ENCODE data around the gene CHAD.
"Not testable (repeated sequence)": the region's sequence is repeated elsewhere in the genome, so short reads cannot be mapped to it uniquely, and the experiment has no call there.

The CHAD gene

DNA sequence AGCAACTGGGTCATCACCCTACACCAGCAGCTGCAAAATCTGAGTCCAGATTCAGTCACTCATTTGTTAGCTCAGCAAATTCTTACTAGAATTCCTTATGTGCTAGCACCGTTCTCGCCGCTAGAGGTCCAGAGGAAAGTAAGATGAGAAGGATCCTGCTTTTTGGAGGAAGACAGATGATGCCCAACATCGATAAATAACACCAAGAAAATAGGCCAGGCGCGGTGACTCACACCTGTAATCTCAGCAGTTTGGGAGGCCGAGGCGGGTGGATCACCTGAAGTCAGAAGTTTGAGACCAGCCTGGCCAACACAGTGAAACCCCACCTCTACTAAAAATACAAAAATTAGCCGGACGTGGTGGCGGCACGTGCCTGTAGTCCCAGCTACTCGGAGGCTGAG, 4.1 kb upstream of the CHAD start:
- not testable (repeated sequence) for DNase-seq

DNA sequence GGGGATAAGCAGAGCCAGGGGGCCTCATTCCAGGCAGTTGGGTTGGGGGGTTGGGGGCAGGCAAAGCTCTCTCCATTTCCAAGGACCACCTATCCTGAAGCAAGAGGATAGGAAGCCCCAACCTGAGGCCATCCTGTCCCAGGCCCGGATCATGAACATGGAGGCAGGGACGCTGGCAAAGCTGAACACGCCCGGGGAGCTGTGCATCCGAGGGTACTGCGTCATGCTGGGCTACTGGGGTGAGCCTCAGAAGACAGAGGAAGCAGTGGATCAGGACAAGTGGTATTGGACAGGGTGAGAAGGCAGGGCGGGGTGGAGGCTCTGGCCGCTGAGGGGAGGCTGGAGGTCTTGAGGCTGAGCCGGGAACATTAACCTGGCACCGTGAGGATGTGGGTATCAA, 3.6 kb upstream of the CHAD start:
- no peak for DNase-seq

DNA sequence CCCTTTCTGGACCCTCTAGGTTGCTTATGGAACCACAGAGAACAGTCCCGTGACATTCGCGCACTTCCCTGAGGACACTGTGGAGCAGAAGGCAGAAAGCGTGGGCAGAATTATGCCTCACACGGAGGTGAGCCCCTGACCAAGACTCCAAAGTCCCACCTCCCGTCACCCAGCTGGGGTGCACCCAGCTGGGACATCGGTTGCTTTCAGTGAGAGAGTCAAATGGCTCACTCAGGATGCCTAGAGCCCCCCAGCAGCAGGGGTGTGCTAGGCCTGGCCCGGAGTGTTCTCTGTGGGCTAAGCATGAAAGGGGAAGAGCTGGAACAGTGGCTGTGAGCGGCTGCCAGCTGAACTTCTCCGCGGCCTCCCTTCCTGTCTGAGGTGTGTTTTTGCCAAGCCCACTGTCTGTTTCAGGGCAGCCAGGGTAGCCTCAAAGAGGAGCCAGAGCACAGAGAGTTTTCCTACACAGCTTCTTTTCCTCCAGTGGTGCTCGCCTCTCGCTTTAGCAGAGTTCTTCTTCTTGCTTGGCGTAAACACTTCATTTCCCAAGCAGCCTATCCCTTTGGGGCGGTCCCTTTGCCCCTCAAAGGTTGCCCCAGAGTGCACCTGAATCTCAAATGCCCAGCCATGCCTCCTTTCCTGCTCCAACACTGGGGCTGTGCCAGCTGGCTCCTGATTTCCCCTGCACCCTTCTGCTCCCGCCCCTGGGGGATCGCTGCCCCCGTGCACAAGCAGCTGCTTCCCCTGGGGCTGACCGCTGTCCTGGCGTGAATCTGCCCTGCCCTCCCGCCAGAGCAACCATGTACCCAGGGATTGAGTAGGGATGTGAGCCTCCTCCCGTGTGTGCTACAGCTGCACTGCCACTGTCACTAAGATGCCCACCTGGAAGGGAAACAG, 2.6 kb upstream of the CHAD start:
- no peak for DNase-seq

DNA sequence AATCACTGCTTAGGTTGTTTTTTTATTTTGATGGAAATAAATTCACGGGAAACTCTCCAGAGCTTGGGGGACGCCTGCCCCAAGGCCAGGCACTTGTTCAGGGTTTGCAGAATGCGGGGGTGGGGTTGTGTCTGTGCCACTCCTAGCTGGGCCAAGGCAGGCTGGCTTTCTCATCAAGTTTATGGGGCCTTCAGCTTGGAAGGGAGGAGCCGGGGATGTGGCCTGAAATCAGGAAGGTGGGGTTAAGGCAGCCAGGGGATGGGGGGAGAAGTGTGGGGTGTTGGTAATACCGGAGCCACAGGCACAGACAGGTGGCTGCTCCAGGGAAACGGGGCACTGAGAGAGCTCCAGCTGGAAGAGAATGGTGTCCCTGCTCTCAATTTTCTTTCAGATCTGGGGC, 1.7 kb upstream of the CHAD start:
- no peak for DNase-seq

DNA sequence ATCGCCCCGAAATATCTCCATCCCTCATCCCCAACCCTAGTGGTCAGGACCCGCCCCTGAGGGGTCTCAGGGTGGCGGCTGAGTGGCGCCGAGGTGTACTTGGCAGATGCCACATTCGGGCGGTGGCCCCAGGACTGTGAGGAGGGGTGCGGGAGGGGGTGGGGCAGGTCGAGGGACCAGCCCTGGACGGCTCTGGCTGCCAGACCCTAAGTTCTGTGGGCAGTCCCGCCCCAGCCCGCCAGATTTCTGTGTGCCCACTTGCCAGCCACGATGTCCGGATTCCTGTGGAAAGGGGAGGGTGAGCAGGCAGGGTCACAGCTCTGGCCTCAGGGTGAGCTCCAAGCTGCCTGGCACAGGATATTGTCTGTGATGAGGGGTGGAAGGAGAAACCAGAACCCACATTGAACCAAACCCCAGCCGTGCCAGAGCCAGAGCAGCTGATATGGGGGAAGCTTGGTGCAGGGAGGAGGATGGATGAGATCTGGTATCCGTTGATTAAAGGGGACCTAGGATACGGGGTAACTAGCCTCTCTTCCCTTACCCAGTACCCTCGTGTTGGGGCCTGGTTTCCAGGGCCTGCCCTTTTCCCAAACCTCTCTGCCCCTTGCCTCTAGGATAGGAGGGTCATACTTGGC, 1.1 kb upstream of the CHAD start:
- no peak for DNase-seq

DNA sequence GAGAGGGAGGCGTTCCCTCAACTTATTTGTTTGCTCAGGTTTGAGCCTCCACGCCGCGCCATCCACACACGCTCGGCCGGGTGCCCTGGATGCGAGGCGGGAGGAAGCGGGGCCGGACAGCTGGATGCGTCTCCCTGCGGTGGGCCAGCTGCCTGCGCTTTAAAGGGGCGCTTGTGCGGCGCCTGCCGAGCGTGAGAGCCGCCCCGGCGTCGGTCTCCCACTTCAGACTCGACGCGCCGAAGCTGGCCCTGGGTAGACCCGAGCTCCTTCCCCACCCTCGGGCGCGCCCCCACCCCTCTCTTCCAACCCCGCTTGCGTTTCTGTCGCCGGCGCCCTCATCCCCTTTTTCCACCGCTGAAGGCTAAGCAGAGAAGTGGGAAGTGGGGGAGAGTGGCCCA, 527 bp upstream of the CHAD start:
- DNase-seq, result no peak

DNA sequence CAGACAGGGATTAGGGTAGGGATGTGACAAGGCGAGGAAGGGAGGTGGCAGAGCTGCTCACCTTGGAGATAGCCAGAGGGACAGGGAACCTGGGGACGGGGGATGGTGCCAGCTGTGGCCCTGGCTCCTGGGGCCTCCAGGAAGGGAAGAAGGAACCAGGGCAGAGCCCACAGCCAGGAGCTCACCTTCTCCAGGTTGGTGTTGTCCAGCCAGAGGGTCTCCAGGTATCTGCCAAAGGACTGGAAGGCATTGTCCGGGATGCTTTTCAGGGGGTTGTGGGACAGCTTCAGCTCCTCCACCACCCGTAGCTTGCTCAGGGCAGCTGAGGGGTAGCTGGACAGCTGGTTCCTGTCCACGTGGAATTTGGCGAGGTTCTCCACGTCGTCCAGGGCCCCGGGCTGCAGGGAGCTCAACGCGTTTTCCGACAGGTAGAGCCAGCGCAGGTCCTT, 801 bp downstream of the CHAD start:
- no peak for DNase-seq

DNA sequence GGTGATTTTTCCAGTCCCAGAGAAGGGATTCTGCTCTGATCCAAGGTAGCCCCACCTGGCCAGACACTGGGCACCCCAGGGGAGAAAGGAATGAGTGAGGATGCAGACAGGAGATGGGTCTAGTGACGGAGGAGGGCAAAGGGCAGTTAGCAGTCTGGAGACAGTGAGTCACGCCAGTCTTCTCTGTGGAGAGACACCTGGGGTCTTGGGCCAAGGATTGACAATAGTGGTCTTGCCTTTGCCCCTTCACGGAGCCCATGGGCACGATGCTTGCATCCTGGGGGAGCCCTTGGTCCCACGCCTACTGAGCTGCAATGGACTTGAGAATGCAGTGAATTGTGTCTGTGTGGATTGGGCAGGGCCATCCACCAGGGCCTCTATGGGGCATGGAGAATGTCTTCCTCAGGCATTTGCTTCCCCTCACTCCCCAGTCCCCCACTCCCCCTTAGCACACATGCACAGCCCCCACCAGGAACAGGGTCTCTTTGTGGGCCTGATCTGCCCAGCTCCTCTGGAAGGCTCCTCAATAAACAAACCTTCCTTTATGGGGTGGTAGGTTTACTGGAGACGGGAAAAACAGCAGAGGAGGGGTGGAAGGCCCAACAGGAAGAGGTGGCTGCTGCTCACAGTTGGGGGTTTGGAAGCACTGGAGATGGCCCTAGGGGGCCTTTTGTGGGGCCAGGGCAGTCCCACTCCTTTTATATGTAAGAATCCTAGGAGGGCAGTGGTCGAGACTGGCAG, 1.4 kb downstream of the CHAD start:
- DNase-seq, result no peak

DNA sequence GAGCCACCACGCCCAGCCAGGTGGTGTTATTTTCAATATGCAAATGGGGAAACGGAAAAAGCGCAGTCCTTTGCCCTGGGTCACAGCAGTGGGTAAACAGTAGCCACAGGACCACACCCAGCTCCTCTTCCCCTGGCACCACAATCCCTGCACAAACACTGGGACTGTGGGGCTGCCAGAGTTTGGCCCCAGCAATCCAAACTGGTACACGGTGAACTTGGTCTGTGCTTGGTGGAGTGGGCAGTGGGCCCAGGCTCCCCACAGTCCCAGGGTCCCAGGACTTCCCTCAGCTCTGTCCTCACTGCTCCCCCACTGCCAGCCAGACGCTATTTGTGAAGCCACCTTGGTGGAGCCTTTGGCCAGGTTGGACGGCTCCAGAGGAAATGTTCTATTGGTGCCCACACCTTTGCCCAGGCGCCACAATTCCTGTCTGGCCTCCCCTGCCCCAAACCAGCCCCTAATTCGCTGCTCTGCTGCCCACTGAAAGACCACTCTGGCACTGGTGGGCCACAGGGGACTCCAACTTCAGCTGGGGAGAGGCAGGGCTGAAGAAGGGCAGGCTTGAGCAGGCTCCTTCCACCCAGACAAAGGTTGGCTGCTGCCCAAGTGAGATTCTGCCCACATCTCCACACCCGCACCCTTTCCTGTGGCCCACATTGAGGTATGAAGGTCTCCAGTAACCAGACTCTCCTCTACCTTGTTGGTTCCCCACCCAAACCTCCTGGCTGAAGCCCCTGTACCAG, 2.1 kb downstream of the CHAD start:
- no peak for DNase-seq

DNA sequence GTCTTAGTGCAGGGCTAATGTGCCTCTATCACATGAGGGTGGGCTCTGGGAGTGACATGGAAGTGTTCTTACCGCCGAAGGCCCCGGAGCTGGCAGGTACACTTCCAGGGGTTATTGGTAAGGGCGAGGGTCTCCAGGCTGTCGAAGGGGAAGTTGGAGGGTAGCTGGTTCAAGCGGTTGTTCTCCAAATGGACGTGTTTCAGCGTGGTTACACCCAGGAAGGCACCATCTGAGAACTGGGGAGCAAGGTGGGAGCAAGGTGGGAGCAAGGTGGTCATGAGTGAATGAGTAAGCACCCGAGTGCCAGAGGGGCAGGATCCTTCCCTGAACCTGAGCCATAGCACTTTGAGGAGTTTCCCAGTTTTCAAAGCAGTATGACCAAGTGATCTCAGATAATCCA, 3.0 kb downstream of the CHAD start:
- DNase-seq, result no peak

DNA sequence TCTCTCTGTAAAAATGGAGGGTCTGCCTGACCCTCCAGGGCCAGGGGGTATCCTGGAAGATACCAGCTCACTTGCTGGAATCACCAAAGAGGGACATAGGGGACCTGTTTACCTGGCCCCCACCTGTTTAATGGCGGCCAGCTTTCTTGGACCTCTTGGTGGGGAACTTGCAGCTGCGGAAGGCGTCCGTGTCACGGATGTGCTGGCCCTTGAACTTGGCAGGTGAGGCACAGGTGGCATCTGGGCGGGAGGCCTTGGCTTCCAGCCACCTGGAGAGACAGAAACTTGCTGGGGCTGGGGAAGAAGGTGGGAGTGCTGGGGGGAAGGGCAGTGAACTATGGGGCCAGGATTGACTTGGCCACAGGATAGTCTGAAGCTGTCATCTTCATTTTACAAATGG, 3.5 kb downstream of the CHAD start:
- no peak for DNase-seq

DNA sequence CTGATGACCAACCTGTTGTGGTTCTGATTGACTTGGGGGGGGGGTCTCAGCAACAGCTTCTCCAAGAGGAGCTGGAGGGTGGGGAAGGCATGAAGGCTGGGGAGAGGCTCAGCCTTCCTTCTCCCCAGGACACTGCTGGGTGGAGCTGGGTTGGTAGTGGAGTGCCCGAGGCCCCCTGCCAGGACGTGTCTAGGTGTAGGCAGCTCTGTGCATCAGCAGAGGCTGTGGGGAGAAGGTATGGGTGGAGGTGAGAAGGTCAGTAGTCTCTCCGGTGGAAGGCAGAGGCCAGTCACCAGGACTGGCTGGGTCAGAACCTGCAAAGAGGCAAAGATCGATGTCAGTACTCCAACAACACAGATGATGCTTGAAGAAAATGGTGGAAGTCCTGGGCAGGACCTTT, 3.9 kb downstream of the CHAD start:
- no peak for DNase-seq

DNA sequence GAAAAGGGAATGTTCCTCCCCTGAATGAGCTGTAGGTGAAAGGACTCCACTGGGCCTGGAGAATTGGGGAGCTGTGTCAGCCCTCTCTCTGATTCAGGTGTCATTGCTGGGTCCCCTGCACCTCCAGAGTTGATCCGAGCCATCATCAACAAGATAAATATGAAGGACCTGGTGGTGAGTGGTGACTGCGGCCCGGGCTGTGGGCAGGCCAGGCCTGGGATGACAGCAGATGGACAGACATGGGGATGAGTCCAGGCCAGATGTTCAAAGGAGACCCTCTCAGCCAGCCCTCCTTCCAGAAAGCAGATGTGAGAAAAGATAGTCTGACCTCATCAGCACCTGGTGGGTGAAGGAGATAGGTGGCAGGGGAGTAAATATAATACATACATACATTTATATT, 4.6 kb downstream of the CHAD start:
- no peak for DNase-seq

DNA sequence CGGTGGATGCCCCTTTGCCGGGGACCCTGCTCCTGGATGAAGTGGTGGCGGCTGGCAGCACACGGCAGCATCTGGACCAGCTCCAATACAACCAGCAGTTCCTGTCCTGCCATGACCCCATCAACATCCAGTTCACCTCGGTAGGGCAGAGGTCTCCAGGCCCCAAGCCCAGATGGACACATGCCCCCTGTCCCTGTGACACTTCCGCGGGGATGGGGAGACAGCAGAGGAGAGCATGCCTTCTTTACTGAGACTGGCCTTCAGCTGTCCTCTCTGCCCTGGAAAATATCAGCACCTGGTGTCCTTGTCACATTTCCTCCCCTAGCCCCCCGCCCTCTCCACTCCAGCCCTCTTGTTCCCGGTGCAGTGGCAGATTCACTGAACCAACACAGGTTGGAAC, 6.2 kb downstream of the CHAD start:
- no peak for DNase-seq

DNA sequence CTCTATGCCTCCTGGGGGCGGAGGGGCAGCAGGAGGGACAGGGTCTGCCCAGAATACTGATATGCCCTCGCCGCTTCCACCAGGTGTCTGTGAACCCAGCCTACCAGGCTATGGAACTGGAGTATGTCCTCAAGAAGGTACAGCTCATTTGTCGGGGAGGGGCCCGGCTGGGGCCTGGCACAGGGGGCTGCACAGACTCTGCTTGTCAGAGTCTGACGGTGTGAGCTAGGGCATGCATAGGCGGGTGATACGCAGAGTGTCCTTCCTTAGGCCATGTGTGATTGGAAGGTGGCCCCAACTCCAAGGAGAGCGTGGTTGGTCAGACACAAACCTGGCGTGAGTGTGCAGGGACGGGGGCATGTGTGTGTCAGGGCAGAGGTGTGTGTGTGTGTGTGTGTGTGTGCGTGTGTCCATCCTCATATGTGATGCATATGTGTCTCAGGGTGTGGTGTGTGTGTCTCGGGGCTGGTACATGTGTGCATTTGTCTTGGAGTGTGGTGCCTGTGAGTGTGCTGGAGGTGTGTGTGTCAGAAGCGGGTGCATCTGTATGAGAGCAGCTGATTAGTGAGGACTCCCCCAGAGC, 7.0 kb downstream of the CHAD start:
- DNase-seq, result no peak

DNA sequence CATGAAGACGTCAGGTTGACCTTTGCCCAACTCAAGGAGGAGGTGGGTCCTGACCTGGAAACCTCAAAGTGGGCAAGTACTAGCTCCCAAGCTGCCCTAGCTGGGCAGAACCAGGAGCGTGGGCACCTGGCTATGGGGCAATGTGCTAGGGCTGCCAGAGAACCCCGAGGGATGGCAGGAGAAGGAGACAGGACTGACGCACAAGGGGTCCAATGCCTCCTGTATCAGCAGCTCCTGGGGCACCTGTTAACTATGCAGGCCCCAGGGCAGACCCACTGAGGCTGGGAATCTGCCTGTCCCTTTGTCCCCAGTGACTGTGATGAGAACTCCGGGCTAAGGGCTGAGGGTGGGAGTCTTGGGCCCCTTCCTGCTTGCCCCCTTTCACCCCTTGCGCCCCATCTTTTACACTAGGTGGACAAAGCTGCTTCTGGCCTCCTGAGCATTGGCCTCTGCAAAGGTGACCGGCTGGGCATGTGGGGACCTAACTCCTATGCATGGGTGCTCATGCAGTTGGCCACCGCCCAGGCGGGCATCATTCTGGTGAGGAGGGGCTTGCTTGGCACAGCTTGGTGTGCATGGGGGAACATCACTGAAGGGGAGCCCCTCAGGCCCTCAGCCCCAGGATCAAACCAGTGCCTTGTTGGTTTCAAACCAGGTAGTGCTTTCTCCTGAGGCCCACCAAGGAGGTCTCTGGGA, 7.7 kb downstream of the CHAD start:
- DNase-seq, result no peak

DNA sequence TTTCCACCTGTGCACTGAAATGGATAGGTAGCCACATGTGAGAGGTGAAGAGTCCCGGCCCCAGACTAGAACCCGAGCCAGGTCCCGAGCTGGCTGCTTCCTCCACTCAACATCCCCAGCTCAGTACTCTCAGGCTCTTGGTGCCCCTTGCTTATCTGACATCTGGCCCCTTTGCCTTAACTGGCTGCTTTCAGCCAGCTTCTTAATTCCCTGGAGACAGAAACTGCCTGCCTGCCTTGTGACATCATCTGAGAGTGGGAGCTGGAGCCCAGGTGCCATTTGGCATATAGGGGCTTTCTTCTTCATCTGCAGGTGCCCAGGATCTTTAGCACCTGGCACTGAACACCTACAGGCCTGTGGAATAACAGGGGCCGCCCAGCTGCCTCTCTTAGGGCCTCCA, 8.9 kb downstream of the CHAD start:
- no peak for DNase-seq

DNA sequence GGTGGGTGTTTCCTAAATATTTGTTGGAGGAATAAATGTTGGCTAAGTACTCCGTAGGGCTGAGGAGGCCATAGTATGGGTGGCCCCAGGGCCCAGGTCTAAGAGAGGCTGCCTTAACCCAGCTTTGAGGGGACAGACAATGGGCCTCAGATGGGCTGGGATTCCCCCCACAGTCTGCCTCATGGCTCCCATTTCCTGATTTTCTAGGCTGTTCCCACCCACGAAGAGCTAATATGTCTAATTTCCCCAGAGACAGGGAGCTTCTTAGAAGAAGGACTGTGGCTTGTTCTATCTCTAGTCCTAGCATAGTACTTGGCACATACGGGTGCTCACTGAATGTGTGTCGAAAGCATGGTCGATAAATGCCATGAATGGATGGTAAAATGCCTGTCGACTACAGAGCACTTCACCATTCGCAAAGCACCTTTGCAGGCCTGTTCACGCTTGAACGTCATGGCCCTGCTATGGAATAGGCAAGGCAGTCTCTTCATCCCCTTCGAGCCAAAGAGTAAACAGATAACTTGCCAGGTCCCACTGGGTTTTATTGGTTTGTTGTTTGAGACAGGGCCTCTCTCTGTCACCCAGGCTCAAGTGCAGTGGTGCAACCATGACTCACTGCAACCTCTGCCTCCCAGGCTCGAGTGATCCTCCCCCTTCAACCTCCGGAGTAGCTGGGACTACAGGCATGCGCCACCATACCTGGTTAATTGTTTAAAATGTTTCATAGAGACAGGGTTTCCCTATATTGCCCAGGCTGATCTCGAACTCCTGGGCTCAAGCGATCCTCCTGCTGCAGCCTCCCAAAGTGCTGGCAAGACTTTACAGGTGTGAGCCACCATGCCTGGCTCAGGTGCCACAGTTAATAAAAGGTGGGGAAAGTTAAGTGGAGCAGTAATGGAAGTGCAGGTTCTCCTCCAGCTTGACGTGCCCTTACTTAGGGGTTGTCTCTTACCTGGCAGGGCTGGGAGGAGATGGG, 9.7 kb downstream of the CHAD start:
- peak; percentile 46 for DNase-seq

DNA sequence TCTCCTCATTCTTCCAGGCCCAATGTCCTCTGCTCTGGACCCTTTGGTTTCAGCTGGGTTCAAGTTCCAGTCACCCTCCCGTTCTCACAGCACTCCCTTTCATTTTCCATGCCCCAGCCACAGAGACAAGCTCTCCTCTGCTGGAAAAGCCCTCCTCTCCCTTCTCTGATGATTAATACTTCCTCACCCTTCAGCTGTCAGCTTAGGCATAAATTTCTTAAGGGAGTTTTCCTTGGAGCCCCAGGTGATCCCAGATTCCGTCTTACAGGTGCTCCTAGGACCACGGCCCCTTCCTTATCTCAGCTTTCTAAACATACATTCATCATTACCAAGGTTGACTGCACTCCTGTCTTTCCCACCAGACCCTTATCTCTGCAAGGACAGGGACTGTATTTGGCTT, 10.4 kb downstream of the CHAD start:
- peak; percentile 44 for DNase-seq

DNA sequence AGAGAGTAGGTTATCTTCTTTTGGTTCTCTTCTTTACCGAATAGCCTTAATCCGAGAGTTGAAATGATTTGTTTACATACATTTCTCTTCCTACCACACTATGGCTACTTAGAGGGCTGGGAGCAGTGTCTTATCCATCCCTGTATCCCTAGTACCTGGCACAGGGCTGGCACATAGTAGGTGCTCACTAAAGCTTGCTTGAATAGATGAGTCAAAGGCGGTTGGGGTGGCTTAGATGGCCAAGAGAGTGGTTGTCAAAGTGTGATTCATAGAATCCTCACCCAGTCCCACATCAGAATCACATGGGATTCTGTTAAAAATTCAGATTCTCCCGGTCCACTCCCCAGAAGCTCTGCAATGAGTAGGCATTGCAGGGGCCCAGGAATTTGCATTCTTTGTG, 11.1 kb downstream of the CHAD start:
- no peak for DNase-seq

DNA sequence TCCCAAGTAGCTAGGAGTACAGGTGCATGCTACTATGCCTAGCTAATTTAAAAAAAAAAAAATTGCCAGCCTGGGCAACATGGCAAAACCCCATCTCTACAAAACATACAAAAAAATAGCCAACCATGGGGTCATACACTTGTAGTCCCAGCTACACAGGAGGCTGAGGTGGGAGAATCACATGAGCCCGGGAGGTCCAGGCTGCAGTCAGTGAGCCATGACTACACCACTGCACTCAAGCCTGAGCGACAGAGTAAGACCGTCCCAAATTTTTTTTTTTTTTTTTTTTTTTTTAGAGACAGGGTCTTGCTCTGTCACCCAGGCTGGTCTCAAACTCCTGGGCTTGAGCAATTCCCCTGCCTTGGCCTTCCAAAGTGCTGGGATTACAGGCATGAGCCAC, 14.8 kb downstream of the CHAD start:
- no peak for DNase-seq

Measured in suppressor macrophage treated with lipopolysaccharide for 4 hours (primary cell).